HG03060 (cell line): Measurements from ENCODE around the gene ALPL.

Experiments used
- ATAC-seq: cut with Tn5 transposase; IDR thresholded peaks from one replicate; pipeline ENCODE4 v1.9.1; 2021; ENCODE audit warnings: low read depth, moderate number of reproducible peaks; ENCODE audit not compliant: unreplicated experiment

Gene ALPL

GRCh38 chr1:21526441-21526840 lies 17.2 kb downstream of the ALPL start:
- no peak for ATAC-seq

DNA sequence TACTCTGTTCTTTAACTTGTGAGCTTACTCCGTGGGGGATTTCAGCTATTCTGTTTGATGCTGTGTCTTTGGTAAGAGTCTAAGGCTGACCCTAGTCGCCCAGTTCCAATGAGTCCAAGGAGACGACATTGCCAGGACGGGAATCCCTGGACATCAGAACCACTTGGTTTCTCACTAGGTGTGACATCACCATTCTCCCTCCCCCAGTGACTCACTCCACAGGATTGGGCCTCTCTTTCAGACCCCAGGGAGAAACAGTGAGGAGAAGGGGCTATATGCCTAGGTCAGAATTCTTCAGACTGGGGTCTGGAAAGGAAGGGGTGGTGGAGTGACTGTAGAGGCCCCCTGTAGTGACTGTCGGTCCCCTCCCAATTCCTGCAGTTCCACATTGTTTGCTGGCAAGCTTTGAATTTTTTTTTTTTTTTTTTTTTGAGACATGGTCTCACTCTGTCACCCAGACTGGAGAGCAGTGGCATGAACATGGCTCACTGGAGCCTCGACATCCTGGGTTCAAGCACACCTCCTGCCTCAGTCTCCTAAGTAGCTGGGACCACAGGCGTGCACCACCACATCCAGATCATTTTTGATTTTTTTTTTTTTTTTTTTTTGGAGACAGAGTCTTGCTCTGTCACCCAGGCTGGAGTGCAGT lies 21.3 kb downstream of the ALPL start:
- ATAC-seq: no peak

- ATAC-seq: no peak
Measured at GRCh38 chr1:21531241-21531640, 22.0 kb downstream of the ALPL start.

DNA sequence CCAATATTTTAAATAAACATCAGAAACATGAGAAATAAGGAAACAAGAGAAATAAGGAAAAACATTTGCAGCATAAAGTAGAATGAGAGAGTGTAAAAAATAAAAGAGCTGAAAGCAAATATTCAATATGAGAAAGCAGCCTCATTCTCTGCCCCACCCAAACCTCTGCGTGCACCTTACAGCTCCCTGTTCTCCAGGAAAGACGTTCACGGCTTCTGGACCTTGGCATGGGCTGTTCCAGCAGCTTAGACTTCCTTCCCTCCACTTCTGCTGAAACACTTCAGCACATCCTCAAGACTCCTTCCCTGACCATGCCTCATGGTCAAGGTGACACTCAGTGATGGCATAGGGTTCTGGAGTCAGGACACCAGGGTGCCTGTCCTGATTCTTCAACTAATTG lies 23.3 kb downstream of the ALPL start:
- ATAC-seq: no peak

DNA sequence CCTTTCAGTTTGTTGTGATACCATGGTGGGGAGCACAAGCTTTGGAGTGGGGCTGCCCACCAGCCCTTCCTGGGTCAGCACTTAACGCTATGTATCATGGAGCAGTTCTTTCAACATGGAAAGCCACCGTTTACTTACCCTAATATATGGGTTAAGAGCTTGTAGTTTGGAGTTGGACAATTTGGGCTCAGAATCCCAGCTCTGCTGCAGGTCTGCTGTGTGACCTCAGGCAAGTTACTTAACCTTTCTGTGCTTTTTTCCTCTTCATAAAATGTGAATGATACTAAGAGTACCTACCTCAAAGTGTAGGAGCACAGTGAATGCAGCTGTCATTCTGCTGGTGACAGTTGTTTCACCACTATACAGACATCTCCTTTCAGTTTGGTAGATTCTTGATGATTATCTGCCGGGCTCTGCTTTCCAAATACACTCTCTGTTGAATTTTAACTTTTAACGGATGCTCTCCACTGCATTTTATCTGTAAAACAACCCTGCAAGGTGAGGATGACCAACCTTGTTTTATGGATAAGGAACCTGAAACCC lies 23.8 kb downstream of the ALPL start:
- ATAC-seq: no peak

GRCh38 chr1:21534146-21534545 lies 24.9 kb downstream of the ALPL start:
- ATAC-seq: no peak

DNA sequence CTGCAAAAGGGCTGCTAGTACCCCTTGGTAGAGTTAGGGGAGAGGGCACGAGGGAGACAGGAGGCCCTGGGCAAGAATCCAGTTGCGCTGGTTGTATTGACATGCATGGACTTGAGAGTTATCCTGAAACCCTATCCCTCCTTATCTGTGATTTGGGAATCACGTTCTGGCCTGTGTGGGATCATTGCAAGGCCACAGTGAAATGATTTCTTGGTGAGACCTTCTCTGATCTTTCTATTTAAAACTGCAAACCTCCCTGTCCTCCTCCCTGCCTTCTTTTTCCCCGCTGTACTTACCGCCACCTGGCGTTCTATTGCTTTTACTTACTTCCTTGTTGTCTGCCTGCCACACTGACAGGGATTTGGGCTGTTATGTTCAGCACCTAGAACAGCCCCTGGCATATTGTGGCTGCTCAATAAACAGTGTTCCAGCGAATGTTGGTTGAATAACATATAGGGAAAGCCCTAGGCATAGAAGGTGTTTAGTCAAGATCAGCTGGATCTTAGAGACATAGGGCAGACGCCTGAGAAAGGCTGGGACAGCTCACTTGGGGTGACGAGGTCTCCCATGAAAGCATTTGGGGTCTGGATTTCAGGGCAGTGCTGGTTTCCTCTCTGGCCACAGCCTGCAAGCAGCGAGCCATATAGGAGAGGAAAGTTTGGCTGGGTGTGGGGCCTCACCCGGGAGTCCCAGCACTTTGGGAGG lies 25.6 kb downstream of the ALPL start:
- ATAC-seq: no peak

DNA sequence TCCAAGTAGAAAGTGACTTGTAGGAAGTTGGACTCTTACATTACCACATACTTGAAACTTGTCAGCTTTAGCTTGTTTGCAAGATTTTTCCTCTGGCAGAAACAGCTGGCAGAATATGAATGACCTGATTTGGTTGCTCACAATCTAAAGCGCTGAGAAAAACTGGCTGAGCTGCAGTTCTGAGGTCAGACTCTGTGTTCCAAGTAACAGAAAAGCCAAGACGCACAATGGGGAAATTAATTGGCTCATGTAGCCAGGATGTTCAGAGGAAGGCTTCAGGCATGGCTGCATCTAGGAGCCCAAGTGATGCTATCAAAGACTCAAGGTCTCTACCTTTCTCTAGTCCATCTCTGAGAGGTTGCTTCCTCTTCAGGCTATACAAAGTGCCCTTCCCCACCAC lies 27.0 kb downstream of the ALPL start:
- no peak for ATAC-seq

DNA sequence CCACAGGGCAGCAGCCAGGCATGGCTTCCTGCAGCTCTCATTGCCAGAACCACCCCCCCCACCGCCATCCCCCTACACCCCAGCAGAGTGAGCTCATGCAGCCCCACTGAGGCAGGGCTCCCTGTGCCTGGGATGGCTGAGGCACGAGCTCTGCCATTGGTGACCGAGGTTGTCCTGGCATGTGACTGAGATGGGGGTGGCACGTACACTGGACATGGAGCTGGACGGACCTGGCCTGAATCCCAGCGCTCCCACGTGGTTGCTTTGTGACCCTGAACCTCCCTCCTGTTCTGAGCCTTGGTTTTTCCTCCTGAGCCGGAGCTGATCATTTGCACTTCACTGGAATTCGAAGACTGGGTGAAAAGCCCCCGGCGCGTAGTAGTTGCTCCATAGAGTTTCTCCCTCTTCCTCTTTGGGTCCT lies 28.3 kb downstream of the ALPL start:
- ATAC-seq: no peak

GRCh38 chr1:21537932-21538630 lies 28.9 kb downstream of the ALPL start:
- no peak for ATAC-seq

DNA sequence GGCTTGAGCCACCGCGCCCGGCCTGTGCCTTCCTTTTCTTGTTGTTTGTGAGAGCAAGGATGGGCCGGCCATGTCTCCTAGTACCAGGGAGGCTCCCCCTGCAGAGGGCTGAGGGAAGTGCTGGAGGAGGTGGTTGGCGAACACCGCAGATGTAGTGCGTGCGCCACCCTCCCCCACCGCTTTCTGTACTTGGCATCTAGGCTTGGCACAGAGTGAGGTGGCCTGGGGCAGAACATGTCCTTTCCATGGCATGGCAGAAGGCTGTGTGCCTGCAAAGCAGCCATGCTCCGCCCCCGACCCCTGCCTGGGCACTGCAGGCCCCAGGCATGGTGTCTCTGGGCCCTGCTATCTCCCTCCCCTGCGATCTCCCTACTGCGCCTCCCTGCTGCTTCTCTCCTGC lies 30.7 kb downstream of the ALPL start:
- ATAC-seq: no peak

- ATAC-seq: no peak
Measured at GRCh38 chr1:21541329-21541728, 32.1 kb downstream of the ALPL start.

GRCh38 chr1:21541835-21542234 lies 32.6 kb downstream of the ALPL start:
- ATAC-seq: no peak

DNA sequence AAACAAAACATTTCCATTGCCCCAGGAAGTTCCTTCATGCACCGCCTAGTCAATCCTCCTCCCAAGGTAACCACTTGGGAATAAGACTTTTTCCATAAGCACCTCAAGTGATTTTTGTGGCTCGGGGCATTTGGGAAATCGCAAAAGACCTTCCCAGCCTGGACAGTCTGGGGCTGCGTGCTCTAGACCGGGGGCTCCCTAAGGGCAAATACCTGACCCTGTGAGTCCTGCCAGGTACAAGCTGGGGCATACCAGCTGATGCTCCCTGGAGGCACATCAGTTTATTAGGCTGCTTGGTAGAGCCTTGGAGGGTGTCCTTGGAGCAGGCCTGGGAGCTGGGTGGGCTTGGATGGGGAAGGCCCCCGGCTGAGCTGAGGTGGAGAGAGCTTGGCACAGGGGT lies 34.4 kb downstream of the ALPL start:
- ATAC-seq: no peak

DNA sequence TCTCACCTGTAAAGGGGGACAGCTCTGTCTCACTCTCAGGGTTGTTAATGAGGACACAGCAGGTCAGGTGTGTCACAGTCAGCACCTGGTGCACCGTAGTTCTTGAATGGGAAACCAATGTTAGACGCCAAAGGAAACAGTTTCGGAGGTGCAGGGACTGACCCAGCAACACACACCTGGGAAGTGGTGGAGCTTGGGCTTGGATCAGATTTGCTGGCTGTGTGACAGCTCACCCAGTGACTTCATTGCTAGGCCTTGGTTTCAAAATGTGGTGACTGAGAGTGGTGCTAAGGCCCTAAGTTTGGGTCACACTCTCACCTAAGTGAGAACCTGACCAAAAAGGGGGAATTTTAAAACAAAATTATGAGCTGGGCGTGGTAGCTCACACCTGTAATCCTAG lies 34.9 kb downstream of the ALPL start:
- no peak for ATAC-seq

DNA sequence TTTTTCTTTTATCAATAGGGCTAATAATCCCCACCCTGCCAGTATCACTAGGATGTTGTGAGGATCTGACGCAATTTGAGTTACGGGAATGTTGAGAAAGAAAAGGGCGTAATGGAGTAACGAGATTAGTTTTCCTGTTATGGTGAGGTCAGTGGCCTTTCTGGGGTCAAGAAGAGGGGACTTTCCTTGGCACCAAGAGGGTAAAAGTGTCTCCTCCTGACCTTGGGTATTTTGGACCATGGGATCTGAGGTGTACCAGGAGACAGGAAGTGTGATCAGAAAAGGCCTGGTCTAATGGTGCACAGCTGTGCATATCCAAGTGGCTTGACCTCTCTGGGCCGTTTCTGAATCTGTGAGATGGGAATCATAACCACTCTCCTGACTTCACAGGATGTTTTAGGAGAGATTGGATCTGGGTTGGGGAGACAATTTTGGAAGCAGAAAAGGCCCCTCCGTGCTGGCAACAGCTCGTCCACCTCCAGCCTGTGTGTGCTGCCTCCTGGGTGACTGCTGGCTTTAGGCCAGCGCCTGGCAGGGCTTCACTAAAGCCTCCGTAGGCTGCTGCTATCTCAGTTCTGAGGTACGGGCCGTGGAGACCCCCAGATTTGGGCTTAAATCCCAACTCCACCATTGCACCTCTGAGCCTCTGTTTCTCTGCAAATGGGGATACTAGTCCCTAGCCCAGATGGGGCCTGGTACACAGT lies 37.1 kb downstream of the ALPL start:
- ATAC-seq: no peak

- ATAC-seq: no peak
Measured at GRCh38 chr1:21547876-21548275, 38.7 kb downstream of the ALPL start.

GRCh38 chr1:21550097-21550496 lies 40.9 kb downstream of the ALPL start:
- ATAC-seq: no peak

- no peak for ATAC-seq
Measured at GRCh38 chr1:21550866-21551475, 41.7 kb downstream of the ALPL start.

DNA sequence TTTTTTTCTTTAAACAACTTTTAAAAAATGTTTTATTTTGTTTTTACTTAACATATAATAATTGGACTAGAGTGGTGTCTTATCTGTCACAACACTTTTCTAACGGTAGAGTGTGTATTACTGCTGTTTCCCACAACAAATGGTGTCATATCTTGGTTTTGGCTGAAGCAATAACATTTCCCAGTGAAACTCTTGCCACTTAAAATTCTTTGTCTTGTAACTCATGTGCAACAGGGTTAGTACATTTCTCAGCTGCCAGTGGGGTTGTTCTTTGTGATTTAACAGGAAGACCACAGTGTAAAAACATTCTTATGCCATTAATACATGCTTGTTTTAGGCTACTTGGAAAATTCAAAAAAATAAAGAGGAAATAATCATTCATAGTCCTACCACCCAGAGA lies 43.5 kb downstream of the ALPL start:
- ATAC-seq: no peak
